NAMALWA (cell line): ENCODE measurements around the gene SH3BP4.
"Not testable (repeated sequence)": the region's sequence is repeated elsewhere in the genome, so short reads cannot be mapped to it uniquely, and the experiment has no call there.

ENCODE experiments used
- DNase-seq: peaks from one replicate; pipeline ENCODE4 v3.0.0-alpha.2; 2015; ENCODE audit warnings: low spot score

SH3BP4 gene

GRCh38 chr2:235017441-235017840 is 65.6 kb downstream of the SH3BP4 start:
- DNase-seq = no peak

- no peak for DNase-seq
Measured at GRCh38 chr2:235018838-235019237, 67.0 kb downstream of the SH3BP4 start.

GRCh38 chr2:235020141-235020540 is 68.3 kb downstream of the SH3BP4 start:
- DNase-seq = not testable (repeated sequence)

- no peak for DNase-seq
Measured at GRCh38 chr2:235021752-235022151, 69.9 kb downstream of the SH3BP4 start.

- DNase-seq = no peak
Measured at GRCh38 chr2:235024191-235024860, 72.5 kb downstream of the SH3BP4 start.

GRCh38 chr2:235024931-235025773 is 73.3 kb downstream of the SH3BP4 start:
- no peak for DNase-seq

GRCh38 chr2:235025800-235026536 is 74.2 kb downstream of the SH3BP4 start:
- no peak for DNase-seq

GRCh38 chr2:235026649-235027557 is 75.1 kb downstream of the SH3BP4 start:
- no peak for DNase-seq

GRCh38 chr2:235027558-235028214 is 75.9 kb downstream of the SH3BP4 start:
- DNase-seq = no peak

- no peak for DNase-seq
Measured at GRCh38 chr2:235028646-235029045, 76.8 kb downstream of the SH3BP4 start.

- no peak for DNase-seq
Measured at GRCh38 chr2:235029054-235029453, 77.2 kb downstream of the SH3BP4 start.

GRCh38 chr2:235030126-235030525 is 78.3 kb downstream of the SH3BP4 start:
- DNase-seq = no peak

- DNase-seq = no peak
Measured at GRCh38 chr2:235030936-235031335, 79.1 kb downstream of the SH3BP4 start.

- DNase-seq = no peak
Measured at GRCh38 chr2:235031686-235032373, 80.0 kb downstream of the SH3BP4 start.

GRCh38 chr2:235032466-235032865 is 80.6 kb downstream of the SH3BP4 start:
- DNase-seq = no peak

GRCh38 chr2:235032949-235033348 is 81.1 kb downstream of the SH3BP4 start:
- DNase-seq = no peak

GRCh38 chr2:235034265-235035118 is 82.7 kb downstream of the SH3BP4 start:
- DNase-seq = no peak

GRCh38 chr2:235037604-235038166 is 85.9 kb downstream of the SH3BP4 start:
- DNase-seq = no peak

- DNase-seq = no peak
Measured at GRCh38 chr2:235041221-235041917, 89.6 kb downstream of the SH3BP4 start.
